Fibroblast of skin of left biceps (primary cell): ENCODE measurements around the gene USP19.

Experiments used
- DNase-seq, 2 experiments: peaks; one replicate each; pipeline ENCODE4 v3.0.0-alpha.2; 2013; ENCODE audit warnings: low read depth in 2 of 2

Gene USP19

GRCh38 chr3:49098910-49099630 is 21.6 kb downstream of the USP19 start:
- no peak for DNase-seq

GRCh38 chr3:49098429-49098828 is 22.2 kb downstream of the USP19 start:
- DNase-seq: no peak

GRCh38 chr3:49093853-49094767 is 26.5 kb downstream of the USP19 start, which contains the start of gene QRICH1:
QRICH1 (minus strand) TSS chr3:49094071; CDS start chr3:49077017, 17,054 bp downstream.
- peak; percentile 96 to 97 for DNase-seq

- peak; percentile 39 to 47 for DNase-seq
Measured at GRCh38 chr3:49092938-49093852, 27.4 kb downstream of the USP19 start.

- DNase-seq: no peak
Measured at GRCh38 chr3:49081429-49081828, 39.2 kb downstream of the USP19 start.

GRCh38 chr3:49079270-49079669 is 41.4 kb downstream of the USP19 start:
- DNase-seq: no peak

- DNase-seq: no peak
Measured at GRCh38 chr3:49076646-49077045, 44.0 kb downstream of the USP19 start.

- no peak for DNase-seq
Measured at GRCh38 chr3:49076116-49076515, 44.5 kb downstream of the USP19 start.
